B cell (primary cell): ENCODE data around the gene NCOA3. TPM values are rescaled to one million over a fixed set of nuclear protein-coding genes. Genes with fewer than 3 reads are reported as not detected.
A peak's percentile ranks its signal among the peaks of the same experiment; 100 is the strongest.

Experiments used
- ATAC-seq: fragments of 200-7000 bp; cut with Tn5 transposase; one replicate; pipeline ENCODE4 v1.10.0; 2021; ENCODE audit warnings: low read depth, mild to moderate bottlenecking, moderate number of reproducible peaks, moderate library complexity
- CTCF ChIA-PET: fragments of 350-600 bp; sonication (Branson Sonifier 250); formaldehyde crosslinking; loops from one replicate; lab custom pipeline; 2021; ENCODE audit warnings: antibody characterized with exemption, inconsistent platforms; lab: Charles Lee
- POLR2A ChIA-PET: fragments of 350-600 bp; sonication (Branson Sonifier 250); formaldehyde crosslinking; loops from one replicate; lab custom pipeline; 2021; ENCODE audit warnings: antibody characterized with exemption; lab: Charles Lee
- DNase-seq: peaks from one replicate; pipeline ENCODE4 v3.0.0; 2013
- H2AFZ ChIP-seq: 2 replicates; pipeline ENCODE4 v1.6.1; 2012; ENCODE audit warnings: mild to moderate bottlenecking, low read depth, low read length; ENCODE audit not compliant: insufficient read depth, poor library complexity, severe bottlenecking
- H3K27ac ChIP-seq, 2 donors: 1 replicate in 1 of 2; 2 replicates in 1 of 2; pipeline ENCODE4 v1.5.1; 2012 to 2013; ENCODE audit warnings: low read length in 2 of 2, mild to moderate bottlenecking in 2 of 2, moderate library complexity in 1 of 2
- H3K27me3 ChIP-seq, 4 experiments: fragments of 200-600 bp in 1 of 4; sonication (generic) in 1 of 4; replicated peaks in 1 of 4; 1 replicate in 2 of 4; 2 replicates in 2 of 4; pipeline versions ENCODE4 v1.6.1 to v1.7.0; 2013 to 2016; ENCODE audit warnings: low read length in 3 of 4, mild to moderate bottlenecking in 2 of 4, mixed read lengths in 1 of 4, moderate library complexity in 1 of 4; ENCODE audit not compliant: insufficient read depth in 4 of 4, control insufficient read depth in 3 of 4; ENCODE audit errors: control extremely low read depth in 1 of 4
- H3K36me3 ChIP-seq, 2 experiments: replicated peaks in 1 of 2; 1 replicate in 1 of 2; 2 replicates in 1 of 2; pipeline versions ENCODE4 v1.6.1 to v1.7.1; 2013; ENCODE audit warnings: low read length in 1 of 2; ENCODE audit not compliant: insufficient read depth in 2 of 2, control insufficient read depth in 1 of 2; ENCODE audit errors: control extremely low read depth in 1 of 2, extremely low read depth in 1 of 2
- H3K4me1 ChIP-seq, 2 donors: fragments of 200-600 bp in 1 of 2; sonication (generic) in 1 of 2; 1 replicate in 1 of 2; 2 replicates in 1 of 2; pipeline versions ENCODE4 v1.5.1 to v1.6.1; 2013 to 2017; ENCODE audit warnings: low read length in 2 of 2; ENCODE audit not compliant: control insufficient read depth in 2 of 2, insufficient read depth in 2 of 2
- H3K4me2 ChIP-seq: replicated peaks from 2 replicates; pipeline ENCODE3; 2012; ENCODE audit warnings: mild to moderate bottlenecking, low read depth, low read length; ENCODE audit not compliant: poor library complexity, severe bottlenecking
- H3K4me3 ChIP-seq, 5 experiments: fragments of 200-600 bp in 1 of 5; sonication (generic) in 1 of 5; 1 replicate in 3 of 5; 2 replicates in 2 of 5; pipeline versions ENCODE4 v1.5.1 to v1.7.0; 2011 to 2016; ENCODE audit warnings: low read length in 4 of 5, mild to moderate bottlenecking in 4 of 5, low read depth in 2 of 5, control low read depth in 1 of 5, moderate library complexity in 1 of 5; ENCODE audit not compliant: insufficient read depth in 1 of 5; ENCODE audit errors: control extremely low read depth in 1 of 5, extremely low read depth in 1 of 5
- H3K79me2 ChIP-seq: fragments of 200-600 bp; sonication (generic); one replicate; pipeline ENCODE4 v1.6.0; 2016; ENCODE audit warnings: low read length; ENCODE audit not compliant: control insufficient read depth, insufficient read depth
- H3K9ac ChIP-seq: fragments of 200-600 bp; sonication (generic); 2 replicates; pipeline ENCODE4 v1.6.1; 2017; ENCODE audit warnings: mild to moderate bottlenecking, low read length, moderate library complexity
- H3K9me3 ChIP-seq, 3 donors: one replicate each; pipeline versions ENCODE4 v1.6.1 to v1.7.1; 2013; ENCODE audit warnings: low read length in 2 of 3; ENCODE audit not compliant: control insufficient read depth in 2 of 3, insufficient read depth in 1 of 3; ENCODE audit errors: control extremely low read depth in 1 of 3
- H4K20me1 ChIP-seq: 2 replicates; pipeline ENCODE4 v1.6.0; 2012; ENCODE audit warnings: mild to moderate bottlenecking, low read length; ENCODE audit not compliant: insufficient read depth, control insufficient read depth, poor library complexity, severe bottlenecking
- H3K27ac Mint-ChIP-seq: one replicate; pipeline ENCODE4 v1.8.0; 2021; ENCODE audit warnings: mixed read lengths
- H3K27me3 Mint-ChIP-seq: one replicate; pipeline ENCODE4 v1.8.0; 2021; ENCODE audit warnings: mixed read lengths
- H3K4me1 Mint-ChIP-seq: one replicate; pipeline ENCODE4 v1.8.0; 2021; ENCODE audit warnings: mixed read lengths
- H3K4me3 Mint-ChIP-seq: one replicate; pipeline ENCODE4 v1.8.0; 2021; ENCODE audit warnings: mixed read lengths
- H3K9me3 Mint-ChIP-seq: one replicate; pipeline ENCODE4 v1.8.0; 2022; ENCODE audit warnings: mixed read lengths; ENCODE audit not compliant: insufficient read depth
- CTCF ChIP-seq: fragments of 200-600 bp; IDR thresholded peaks from one replicate; pipeline ENCODE4 v1.8.0; 2022; ENCODE audit warnings: antibody characterized with exemption, mild to moderate bottlenecking
- EZH2 ChIP-seq: IDR thresholded peaks from 2 replicates; pipeline ENCODE4 v1.6.1; 2012; ENCODE audit warnings: borderline replicate concordance, low read depth, mild to moderate bottlenecking, moderate library complexity, low read length; ENCODE audit not compliant: insufficient read depth, poor library complexity, severe bottlenecking
- WGBS: methylation state at CpG from one replicate; pipeline ENCODE4 v1.1.5; 2013; ENCODE audit warnings: missing lambda C conversion rate; ENCODE audit not compliant: insufficient coverage; 5-methylcytosine and 5-hydroxymethylcytosine counted together
- intact Hi-C: fragments of 100-400 bp; cut with micrococcal nuclease; formaldehyde crosslinking; loops from one replicate; pipeline ENCODE4 v1.10.0; 2022
- polyA plus RNA-seq: library from polyadenylated mRNA; depleted of rRNA; stranded (reverse); fragments of >200 nt; gene quantifications from 2 replicates; pipeline ENCODE4 v1.2.3, GENCODE V29; 2012
- total RNA-seq, 2 donors: library from RNA; stranded (reverse); fragments of 120-200 nt in 1 of 2; gene quantifications; 1 replicate in 1 of 2; 2 replicates in 1 of 2; pipeline versions ENCODE4 v1.2.3 to v1.2.4, GENCODE V29; 2013 to 2022

NCOA3 gene
- total and polyA plus RNA-seq, 2 donors (not counting 1 experiment from before 2014, with no cell fraction given): 54.0 to 309 TPM

- no peaks in the 10 kb centered on the region for H3K4me1 ChIP-seq
- ATAC-seq (no peak), DNase-seq (no peak)
- no peaks in the 10 kb centered on the region for H3K9me3 Mint-ChIP-seq
- no peaks in the 10 kb centered on the region for H4K20me1 ChIP-seq
- no peak overlapping the region for H3K4me3 ChIP-seq
- 92% methylated on average over 19 of the region's 20 CpGs for WGBS
- no peak overlapping the region for H3K27ac ChIP-seq
- H3K27me3 ChIP-seq: peaks cover 0 to 2% (median 0%) of the 10 kb centered on the region in 4 experiments
- no peak overlapping the region for H3K4me3 Mint-ChIP-seq
- no peak overlapping the region for H2AFZ ChIP-seq
- intact Hi-C loops: loop anchor here (5.0 kb wide), 1 partner anchor 51 kb away; no protein-coding TSS in a partner anchor
- POLR2A ChIA-PET: no interaction called here
- H3K79me2 ChIP-seq: no peaks in the 10 kb centered on the region
- H3K9ac ChIP-seq: no peak overlapping the region
- H3K9me3 ChIP-seq: peaks cover 0 to 3% (median 0%) of the 10 kb centered on the region in 3 donors
- H3K36me3 ChIP-seq: no peaks in the 10 kb centered on the region
- TF ChIP-seq CTCF (no peak), EZH2 (no peak)
- peaks cover 5% of the 10 kb centered on the region for H3K27me3 Mint-ChIP-seq
- no peak overlapping the region for H3K4me2 ChIP-seq
- no peak overlapping the region for H3K27ac Mint-ChIP-seq
- peaks cover 1% of the 10 kb centered on the region for H3K4me1 Mint-ChIP-seq
- CTCF ChIA-PET: interaction anchor here (1.2 to 12.8 kb wide), 3 partner anchors 50 to 946 kb away, joined by 4 to 299 read pairs (median 33); no protein-coding TSS in a partner anchor
Measured at GRCh38 chr20:47676219-47676721, 174.6 kb downstream of the NCOA3 start.

- H3K27ac ChIP-seq: no peak overlapping the region
- DNase-seq (peak; percentile 25), ATAC-seq (no peak)
- TF ChIP-seq EZH2 (no peak), CTCF (no peak)
- ChIA-PET POLR2A (no interaction called here), CTCF (interaction anchor here (0.6 to 12.8 kb wide), 14 partner anchors 12 to 1361 kb away, joined by 3 to 299 read pairs (median 4); no protein-coding TSS in a partner anchor)
- H3K9ac ChIP-seq: no peak overlapping the region
- H3K4me3 ChIP-seq: no peak overlapping the region
- H3K79me2 ChIP-seq: no peaks in the 10 kb centered on the region
- H2AFZ ChIP-seq: no peak overlapping the region
- intact Hi-C loops: loop anchor here (5.0 kb wide), 1 partner anchor 50 kb away; no protein-coding TSS in a partner anchor
- 51% methylated on average over 14 of the region's 18 CpGs for WGBS
- Mint-ChIP-seq H3K27me3 (peaks cover 5% of the 10 kb centered on the region), H3K4me1 (peaks cover 1% of the 10 kb centered on the region), H3K27ac (no peak overlapping the region), H3K4me3 (no peak overlapping the region), H3K9me3 (no peaks in the 10 kb centered on the region)
- no peaks in the 10 kb centered on the region for H3K36me3 ChIP-seq
- peaks cover 0 to 3% (median 0%) of the 10 kb centered on the region in 3 donors for H3K9me3 ChIP-seq
- H3K4me1 ChIP-seq: no peaks in the 10 kb centered on the region
- no peaks in the 10 kb centered on the region for H4K20me1 ChIP-seq
- peaks cover 0 to 2% (median 0%) of the 10 kb centered on the region in 4 experiments for H3K27me3 ChIP-seq
- no peak overlapping the region for H3K4me2 ChIP-seq
Measured at GRCh38 chr20:47676912-47677634, 175.4 kb downstream of the NCOA3 start.
